Loucy (cell line): Measurements from ENCODE around the gene KNSTRN.
A peak's percentile ranks its signal among the peaks of the same experiment; 100 is the strongest.

Experiments
- EZH2phosphoT487 ChIP-seq: fragments of 200-600 bp; IDR thresholded peaks from 2 replicates; pipeline ENCODE4 v1.6.1; 2018; ENCODE audit warnings: antibody characterized with exemption, mild to moderate bottlenecking, moderate library complexity, borderline replicate concordance
- TF ChIP-seq, protein P1 (sequence below): fragments of 200-600 bp; sonication (generic); conservative IDR thresholded peaks from 2 replicates; pipeline ENCODE4 v1.5.1; 2014; ENCODE audit warnings: mild to moderate bottlenecking, antibody characterized with exemption, low read length

DNA sequence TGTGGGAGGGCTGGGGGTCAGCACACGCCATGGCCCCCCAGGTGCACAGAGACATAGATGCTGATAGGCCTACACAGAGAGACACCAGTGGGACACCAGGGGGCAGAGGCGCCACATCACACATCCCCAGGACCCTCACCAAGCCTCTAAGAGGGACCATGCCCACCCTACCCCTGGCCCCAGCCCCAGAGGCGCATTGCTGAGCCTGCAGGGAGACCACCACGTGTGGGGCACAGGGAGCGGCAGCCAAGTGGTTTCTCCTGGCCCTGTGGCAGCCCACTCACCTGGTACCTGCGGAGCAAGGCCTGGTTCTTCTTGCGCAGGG, 42.9 kb upstream of the KNSTRN start:
- TF ChIP-seq, protein P1, sequence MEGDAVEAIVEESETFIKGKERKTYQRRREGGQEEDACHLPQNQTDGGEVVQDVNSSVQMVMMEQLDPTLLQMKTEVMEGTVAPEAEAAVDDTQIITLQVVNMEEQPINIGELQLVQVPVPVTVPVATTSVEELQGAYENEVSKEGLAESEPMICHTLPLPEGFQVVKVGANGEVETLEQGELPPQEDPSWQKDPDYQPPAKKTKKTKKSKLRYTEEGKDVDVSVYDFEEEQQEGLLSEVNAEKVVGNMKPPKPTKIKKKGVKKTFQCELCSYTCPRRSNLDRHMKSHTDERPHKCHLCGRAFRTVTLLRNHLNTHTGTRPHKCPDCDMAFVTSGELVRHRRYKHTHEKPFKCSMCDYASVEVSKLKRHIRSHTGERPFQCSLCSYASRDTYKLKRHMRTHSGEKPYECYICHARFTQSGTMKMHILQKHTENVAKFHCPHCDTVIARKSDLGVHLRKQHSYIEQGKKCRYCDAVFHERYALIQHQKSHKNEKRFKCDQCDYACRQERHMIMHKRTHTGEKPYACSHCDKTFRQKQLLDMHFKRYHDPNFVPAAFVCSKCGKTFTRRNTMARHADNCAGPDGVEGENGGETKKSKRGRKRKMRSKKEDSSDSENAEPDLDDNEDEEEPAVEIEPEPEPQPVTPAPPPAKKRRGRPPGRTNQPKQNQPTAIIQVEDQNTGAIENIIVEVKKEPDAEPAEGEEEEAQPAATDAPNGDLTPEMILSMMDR: peak; percentile 27; the same call in 1 of the 2 replicates
- no peak for TF ChIP-seq EZH2phosphoT487
